Right renal pelvis (tissue), 4 donors: ENCODE results near the gene KERA. TPM values are rescaled to one million over a fixed set of nuclear protein-coding genes. Genes with fewer than 3 reads are reported as not detected.

Experiments used
- DNase-seq, 4 donors: peaks; one replicate each; pipeline ENCODE4 v3.0.0-alpha.2; 2013; ENCODE audit warnings: low read depth in 4 of 4, low spot score in 3 of 4, missing footprints in 1 of 4
- polyA plus RNA-seq, 4 donors: library from polyadenylated mRNA; unstranded; fragments of 120-200 nt; gene quantifications; one replicate each; pipeline ENCODE4 v1.2.1, GENCODE V29; 2013; ENCODE audit not compliant: insufficient read length in 4 of 4

Gene KERA
- polyA plus RNA-seq, 4 donors = 0.05 TPM; not detected in 3

DNA sequence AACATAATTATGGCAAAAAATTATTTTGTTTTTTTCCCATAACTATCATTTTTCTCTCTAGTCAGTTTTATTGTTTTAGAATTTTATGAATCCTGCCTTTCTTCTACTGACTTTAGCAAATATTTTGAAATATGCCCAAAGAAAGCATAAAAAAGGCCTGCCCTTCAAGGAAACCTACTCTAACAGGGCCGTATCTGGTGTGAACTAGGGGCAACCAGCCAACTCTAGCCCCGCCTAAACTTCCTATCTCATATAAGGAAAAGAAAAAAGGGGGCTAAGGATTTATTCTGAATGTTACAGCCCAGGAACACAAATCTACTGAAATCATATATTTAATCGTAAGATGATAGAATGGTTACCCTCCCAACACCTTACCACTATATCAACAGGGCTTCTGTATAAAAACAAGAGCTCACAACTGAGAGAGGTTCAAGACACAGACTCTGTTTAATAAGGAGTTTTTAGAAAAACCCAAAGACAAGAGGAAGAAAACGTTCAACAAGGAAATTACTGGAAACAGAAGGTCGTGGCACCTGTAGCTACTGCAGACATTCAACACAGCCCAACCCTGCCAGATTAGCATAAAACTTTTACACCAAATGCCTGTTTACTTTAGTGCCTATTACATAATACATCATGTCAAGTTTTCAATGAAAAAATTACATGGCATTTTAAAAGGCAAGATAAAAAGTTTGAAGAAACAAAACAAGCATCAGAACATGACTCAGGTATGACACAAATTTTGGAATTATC lies 40.1 kb downstream of the KERA start:
- DNase-seq = no peak

DNA sequence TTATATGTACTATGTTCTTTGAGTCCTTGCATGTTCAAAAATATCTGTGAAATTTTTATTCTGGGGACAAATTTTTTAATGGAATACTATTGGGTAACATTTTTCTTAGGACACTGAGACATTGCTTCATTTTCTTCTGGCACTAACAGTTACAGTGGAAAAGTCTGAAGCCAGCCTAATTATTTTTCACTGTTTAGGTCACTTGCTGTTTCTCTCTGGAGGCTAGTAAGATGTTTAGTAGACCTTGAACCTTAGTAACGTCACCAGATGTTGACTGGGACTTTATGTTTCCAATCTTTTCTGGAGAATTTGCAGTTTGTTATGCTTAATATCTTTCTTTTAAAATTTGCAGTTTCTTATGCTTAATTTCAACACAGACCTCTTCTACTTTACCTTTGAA lies 40.8 kb downstream of the KERA start:
- DNase-seq = no peak

DNA sequence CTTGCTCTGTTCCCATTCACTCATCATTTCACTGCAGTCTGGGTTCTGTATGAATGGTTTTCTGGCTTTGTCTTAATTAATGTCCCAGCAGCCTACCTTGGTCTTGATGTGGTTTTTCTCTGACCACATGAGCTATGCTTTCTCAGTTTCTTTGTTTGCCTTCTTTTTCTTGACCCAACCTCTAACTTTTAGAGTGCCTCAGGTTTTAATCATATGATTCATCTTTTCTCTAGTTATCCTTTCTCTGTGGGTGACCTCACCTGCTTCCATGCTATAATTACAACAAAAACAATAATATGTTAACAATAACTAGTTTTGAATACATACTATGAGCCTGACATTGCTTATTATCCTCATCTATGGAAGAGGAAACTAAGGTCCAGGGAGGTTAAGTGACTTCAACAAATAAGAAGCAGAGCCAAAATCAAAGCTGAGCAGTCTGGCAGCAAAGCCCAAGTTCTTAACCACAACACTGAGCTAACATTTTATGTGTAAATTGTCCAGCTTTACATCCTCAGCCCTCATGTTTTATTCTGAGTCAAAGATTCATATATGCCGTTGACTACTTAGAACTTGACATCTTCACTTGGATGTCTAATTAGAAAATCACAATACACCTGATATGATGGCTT lies 48.4 kb downstream of the KERA start:
- peak in 1 of 4 donors; percentile 0 for DNase-seq

DNA sequence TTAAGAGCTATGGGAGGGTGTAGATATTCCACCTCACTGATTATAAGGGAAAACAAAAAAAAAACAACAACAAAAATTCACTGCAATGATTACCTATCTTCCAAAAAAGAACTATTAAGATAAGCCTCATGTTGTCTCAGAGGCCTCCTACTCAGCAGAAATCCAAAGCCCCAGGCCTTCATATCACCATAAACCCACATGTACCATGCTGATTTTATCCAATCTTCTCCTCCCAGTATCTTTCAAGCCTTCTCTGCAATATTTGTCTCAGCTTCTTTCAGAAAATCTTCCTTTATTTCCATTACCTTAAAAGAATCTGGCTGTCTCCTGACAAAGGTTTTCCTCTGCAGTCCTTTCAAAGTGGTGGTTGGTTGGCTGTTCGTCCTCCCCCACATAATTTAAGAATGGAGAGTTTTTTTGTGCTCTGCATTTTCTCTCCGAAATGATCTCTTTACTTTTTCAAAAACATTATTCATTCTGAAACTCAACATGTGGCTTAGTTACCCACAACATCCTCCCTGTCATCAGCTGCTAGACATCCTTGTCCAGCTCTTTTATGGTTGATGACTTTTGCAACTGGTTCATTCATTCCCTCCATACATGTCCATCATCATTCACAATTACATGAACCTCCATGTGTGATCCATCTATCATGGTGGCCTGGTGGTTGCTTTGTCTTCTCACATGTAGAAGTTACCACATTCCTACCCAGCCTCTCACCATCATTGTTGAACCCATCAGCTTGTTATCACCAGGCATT lies 50.1 kb downstream of the KERA start:
- DNase-seq = no peak

DNA sequence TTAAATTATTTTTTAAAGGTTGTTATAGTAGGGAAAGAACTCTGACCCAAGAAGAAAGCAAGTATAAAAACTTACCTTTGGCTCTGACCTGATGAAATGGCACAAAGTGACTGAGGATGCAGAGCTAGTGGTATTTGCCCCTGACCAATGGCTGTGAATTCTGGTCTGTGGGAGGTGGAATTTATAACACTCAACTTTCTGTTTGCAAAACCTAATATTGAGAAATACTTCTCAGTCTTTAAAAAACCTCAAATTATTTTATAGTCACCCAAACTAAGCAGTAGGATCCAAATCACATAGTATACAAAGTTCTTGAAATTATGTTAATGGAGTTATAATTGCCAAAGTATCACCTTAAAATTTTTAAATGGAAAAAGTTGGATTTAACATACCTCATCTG lies 53.0 kb downstream of the KERA start, which contains the start of gene EPYC:
Gene EPYC, minus strand, starts transcription at position 101 of the 400 bp plus-strand sequence. CDS start 2,407 bp downstream, outside the sequence.
- DNase-seq = no peak

DNA sequence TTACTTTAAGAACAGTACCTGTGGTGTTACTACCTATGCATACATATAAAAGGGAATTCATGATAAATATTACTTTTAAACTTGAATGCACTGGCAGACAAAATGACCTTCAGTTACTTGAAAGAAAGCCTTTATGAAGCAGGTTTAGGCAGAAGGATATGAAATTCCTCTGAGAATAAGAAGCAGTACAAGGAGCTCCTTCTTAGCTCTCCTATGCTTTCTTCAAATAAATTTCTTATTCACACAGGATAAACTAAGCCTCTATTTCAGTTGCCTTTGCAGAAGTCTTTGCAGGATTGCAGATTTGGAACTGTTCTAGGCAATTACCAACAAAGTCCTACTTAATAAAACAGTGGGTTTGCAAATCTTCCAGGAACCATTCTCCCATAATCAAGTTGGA lies 54.1 kb downstream of the KERA start:
- no peak for DNase-seq

DNA sequence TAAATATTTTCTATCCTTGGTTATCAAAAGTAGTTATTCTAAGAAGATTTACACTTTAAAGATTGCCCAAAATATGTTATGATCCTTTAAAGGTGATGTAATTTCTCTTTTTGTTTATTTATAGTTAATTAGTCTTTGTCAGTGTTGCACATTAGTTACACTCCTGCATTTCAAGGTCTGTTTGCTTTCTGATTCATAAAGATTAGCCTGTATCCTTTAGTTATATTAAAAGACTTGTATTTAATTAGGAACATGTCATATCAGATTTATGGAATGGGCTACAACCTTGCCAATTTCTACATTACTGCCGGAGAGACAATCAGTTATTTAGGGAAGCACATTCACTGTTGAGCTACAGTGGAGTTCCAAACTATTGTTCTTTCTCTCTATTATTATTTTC lies 56.5 kb downstream of the KERA start:
- DNase-seq = no peak

Other genes with a start within 250 kb of the KERA start
- gene CCER1, start 102.8 kb downstream of the KERA start, polyA plus RNA-seq = not detected
- under 1 TPM in 1 of 4 donors, not detected in 3; 0.09 TPM for gene EPYC, start 53.1 kb downstream of the KERA start, polyA plus RNA-seq
- gene LUM, start 53.5 kb upstream of the KERA start, polyA plus RNA-seq = 100 to 1,000 TPM in 2 of 4 donors, 10 to 100 TPM in 2; 48.8 to 135 (median 89.6) TPM
- 100 to 1,000 TPM; 538 to 737 (median 634) TPM for gene DCN, start 124.8 kb upstream of the KERA start, polyA plus RNA-seq